Pancreas (tissue), 10 donors: ENCODE data around the gene LFNG. TPM values are rescaled to one million over a fixed set of nuclear protein-coding genes. Genes with fewer than 3 reads are reported as not detected.
A peak's percentile ranks its signal among the peaks of the same experiment; 100 is the strongest.

Experiments used
- ATAC-seq, 4 donors: fragments of 200-7000 bp; cut with Tn5 transposase; one replicate each; pipeline versions ENCODE4 v1.8.0 to v1.9.1; 2020; ENCODE audit warnings: mild to moderate bottlenecking in 4 of 4, moderate library complexity in 4 of 4
- DNase-seq, 6 donors: peaks; one replicate each; pipeline ENCODE4 v3.0.0-alpha.2; 2020
- FAIRE-seq: peaks from 2 replicates; lab custom pipeline; 2012; peaks lifted over from hg19 to GRCh38; lab: Jason Lieb, UNC
- H3K27ac ChIP-seq, 4 donors: fragments of 200-600 bp; sonication (generic); 1 replicate in 3 of 4; 2 replicates in 1 of 4; pipeline versions ENCODE4 v1.5.0 to v1.8.0; 2020
- H3K27me3 ChIP-seq, 4 donors: fragments of 200-600 bp; one replicate each; pipeline ENCODE4 v1.8.0; 2021
- H3K36me3 ChIP-seq, 3 donors: fragments of 200-600 bp; sonication (generic) in 1 of 3; one replicate each; pipeline versions ENCODE4 v1.5.0 to v1.8.0; 2020 to 2021
- H3K4me1 ChIP-seq, 3 donors: fragments of 200-600 bp; one replicate each; pipeline ENCODE4 v1.8.0; 2021
- H3K4me3 ChIP-seq, 4 donors: fragments of 200-600 bp; sonication (generic) in 2 of 4; one replicate each; pipeline versions ENCODE4 v1.5.0 to v1.8.0; 2020 to 2021
- H3K9me3 ChIP-seq, 4 donors: fragments of 200-600 bp; one replicate each; pipeline ENCODE4 v1.8.0; 2021
- CTCF ChIP-seq, 4 donors: fragments of 200-600 bp; sonication (generic) in 3 of 4; IDR thresholded peaks; one replicate each; pipeline versions ENCODE4 v1.5.0 to v1.8.0; 2021; ENCODE audit warnings: antibody characterized with exemption in 4 of 4
- WGBS, 2 donors: extraction: QIAGEN DNeasy Blood & Tissue Kit; methylation state at CpG; one replicate each; pipeline ENCODE4 v1.1.7; 2013; 5-methylcytosine and 5-hydroxymethylcytosine counted together
- intact Hi-C, 3 donors: fragments of 100-400 bp; cut with DNase I; formaldehyde crosslinking; loops; one replicate each; pipeline versions ENCODE4 v1.11.1 to v1.14.2; 2022
- polyA plus RNA-seq, 2 donors: library from polyadenylated mRNA; stranded (reverse); fragments of 200-250 nt; gene quantifications; one replicate each; pipeline ENCODE4 v1.2.3, GENCODE V29; 2013
- total RNA-seq, 6 donors: library from RNA; stranded (reverse); fragmentation: NEBNext Ultra II Directional in 4 of 6; extraction: Animal tissue kit (Norgen Biotek cat#: 25700) in 4 of 6; gene quantifications; one replicate each; pipeline versions ENCODE4 v1.2.1 to v1.2.4, GENCODE V29; 2021 to 2023
- donor health status: healthy with polysubstance abuse.
- donor health status: DM: no; HTN: no; CAD: no; lungs with moderate emphysema.
- donor health status: DM: no; HTN: no; CAD: no.
- donor health status: control.
- donor health status: control.
- donor health status: Bipolar disorder and iron deficiency.
- donor health status: DM: yes; HTN: yes; CAD: no.
- donor health status: DM: no; HTN: no; CAD: no.
- donor health status: DM: no; HTN: no; CAD: no.
- donor health status: DM: yes; HTN: yes; CAD: no.

Gene LFNG
- total and polyA plus RNA-seq, 8 donors: 28.2 to 66.8 (median 41.1) TPM

- H3K9me3 ChIP-seq: no peaks in the 10 kb centered on the region
- intact Hi-C loops: no loop called here
- ATAC-seq (no peak), FAIRE-seq (no peak), DNase-seq (peak in 2 of 6 donors; percentile 2 to 4)
- WGBS, 2 donors: 84 to 86% methylated on average over 8 of the region's 8 CpGs
- no peak for TF ChIP-seq CTCF (IDR thresholded peaks at IDR 0.05)
- H3K27me3 ChIP-seq: no peaks in the 10 kb centered on the region
- no peak overlapping the region for H3K4me3 ChIP-seq
- no peak overlapping the region for H3K27ac ChIP-seq
- peaks cover 0 to 5% (median 0%) of the 10 kb centered on the region in 3 donors for H3K4me1 ChIP-seq
- H3K36me3 ChIP-seq: peaks cover 0 to 4% (median 0%) of the 10 kb centered on the region in 3 donors
Observed at GRCh38 chr7:2566348-2566889, 46.8 kb downstream of the LFNG start.

DNA sequence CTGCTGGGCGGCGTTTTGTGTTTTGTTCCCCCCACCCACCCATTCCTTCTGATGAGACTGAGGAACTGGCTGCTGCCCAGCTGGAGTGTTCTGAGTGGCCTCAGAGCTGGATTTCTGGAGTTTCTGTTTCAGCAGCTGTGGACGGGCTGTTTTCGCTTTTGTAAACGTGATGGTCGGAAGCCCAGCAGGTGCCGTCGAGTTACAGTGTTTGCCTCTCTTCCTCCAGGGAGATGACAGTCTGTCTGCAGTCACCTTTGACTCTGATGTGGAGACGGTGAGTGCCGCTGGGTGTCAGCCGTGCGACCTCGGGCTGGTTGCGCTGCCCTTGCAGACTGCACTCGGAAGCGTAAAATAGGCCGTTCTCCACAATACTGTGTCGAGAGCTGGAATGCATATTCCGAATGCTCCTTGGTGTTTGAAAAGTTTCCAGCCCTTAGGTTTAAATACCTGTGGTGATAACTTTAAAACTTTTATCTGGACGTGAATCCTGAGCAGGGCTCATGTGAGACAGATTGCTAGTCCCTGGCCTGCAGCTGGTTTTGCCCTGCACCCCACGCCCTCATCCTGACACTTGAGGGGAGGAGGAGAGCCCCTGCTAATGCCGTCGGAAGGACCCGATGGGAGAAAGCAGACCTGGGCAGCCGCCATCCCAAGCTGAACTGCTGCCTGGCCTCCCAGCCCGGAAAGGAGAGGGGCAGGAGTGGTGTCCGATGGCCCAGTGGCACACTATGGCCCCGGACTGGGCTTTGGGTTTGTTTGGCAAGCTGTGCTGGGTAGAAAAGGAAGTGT is 47.5 kb downstream of the LFNG start:
- ATAC-seq: peak in 1 of 4 donors; percentile 27
- no peak for FAIRE-seq
- WGBS, 2 donors: 85 to 88% methylated on average over 28 of the region's 28 CpGs

DNA sequence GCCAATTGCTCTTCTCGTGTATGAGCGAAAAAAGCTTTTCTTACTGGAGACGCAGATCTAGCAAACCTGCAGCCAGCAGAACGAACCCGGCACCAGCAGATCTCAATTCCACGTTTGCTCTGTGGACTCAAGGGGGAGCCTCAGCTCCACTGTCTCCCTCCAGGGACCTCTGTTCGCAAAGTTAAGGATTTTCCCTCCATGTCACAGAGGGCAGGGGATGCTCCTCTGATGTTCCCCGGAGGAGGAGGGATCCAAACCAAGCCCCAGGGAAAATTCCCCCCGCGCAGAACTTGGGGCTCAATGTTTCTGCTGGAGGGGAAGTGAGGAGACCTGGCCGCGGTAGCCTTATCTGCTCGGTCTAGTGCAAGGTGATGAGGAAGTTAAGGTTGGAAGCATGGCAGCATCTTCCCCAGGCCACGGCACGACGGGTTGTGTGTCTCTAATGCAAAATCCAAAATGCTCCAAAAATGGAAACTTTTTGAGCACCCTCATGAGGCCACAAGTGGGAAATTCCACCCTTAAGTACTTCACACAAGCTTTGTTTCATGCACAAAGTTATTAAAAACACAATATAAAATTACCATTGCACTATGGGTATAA is 48.2 kb downstream of the LFNG start:
- TF ChIP-seq CTCF (IDR thresholded peaks at IDR 0.05): no peak
- Histone ChIP-seq H3K36me3 (peaks cover 0 to 4% (median 0%) of the 10 kb centered on the region in 3 donors), H3K4me1 (peaks cover 0 to 9% (median 0%) of the 10 kb centered on the region in 3 donors), H3K27me3 (no peaks in the 10 kb centered on the region), H3K27ac (no peak overlapping the region), H3K4me3 (no peak overlapping the region), H3K9me3 (no peaks in the 10 kb centered on the region)
- FAIRE-seq (no peak), DNase-seq (peak in 1 of 6 donors; percentile 44), ATAC-seq (peak in 3 of 4 donors; percentile 27 to 35 (median 29))
- intact Hi-C loops: no loop called here
- 77 to 84% methylated on average over 16 of the region's 16 CpGs for WGBS, 2 donors

More for the DNA sequence above, 47.5 kb downstream of the LFNG start:
- no peaks in the 10 kb centered on the region for H3K9me3 ChIP-seq
- peaks cover 0 to 2% (median 0%) of the 10 kb centered on the region in 3 donors for H3K4me1 ChIP-seq
- intact Hi-C loops: no loop called here
- H3K4me3 ChIP-seq: no peak overlapping the region
- H3K27me3 ChIP-seq: no peaks in the 10 kb centered on the region
- H3K27ac ChIP-seq: no peak overlapping the region
- TF ChIP-seq CTCF (IDR thresholded peaks at IDR 0.05): no peak
- DNase-seq: peak in 2 of 6 donors; percentile 49 to 51
- H3K36me3 ChIP-seq: peaks cover 0 to 4% (median 0%) of the 10 kb centered on the region in 3 donors

GRCh38 chr7:2568521-2569223 is 49.1 kb downstream of the LFNG start:
- H3K27me3 ChIP-seq: no peaks in the 10 kb centered on the region
- intact Hi-C loops: no loop called here
- 92 to 94% methylated on average over 24 of the region's 24 CpGs for WGBS, 2 donors
- no peak overlapping the region for H3K27ac ChIP-seq
- DNase-seq (peak in 2 of 6 donors; percentile 26 to 38), FAIRE-seq (no peak), ATAC-seq (no peak)
- H3K9me3 ChIP-seq: no peaks in the 10 kb centered on the region
- H3K36me3 ChIP-seq: peaks cover 0 to 4% (median 0%) of the 10 kb centered on the region in 3 donors
- H3K4me1 ChIP-seq: peaks cover 0 to 11% (median 0%) of the 10 kb centered on the region in 3 donors
- H3K4me3 ChIP-seq: no peak overlapping the region
- TF ChIP-seq CTCF (IDR thresholded peaks at IDR 0.05): no peak
